GM19238 (cell line): ENCODE results near the gene FUT7.
"Not testable (repeated sequence)": the region's sequence is repeated elsewhere in the genome, so short reads cannot be mapped to it uniquely, and the experiment has no call there.

ENCODE experiments used
- DNase-seq: peaks from one replicate; pipeline ENCODE4 v3.0.0; 2011; ENCODE audit warnings: low spot score; ENCODE audit not compliant: insufficient read length

The FUT7 gene

DNA sequence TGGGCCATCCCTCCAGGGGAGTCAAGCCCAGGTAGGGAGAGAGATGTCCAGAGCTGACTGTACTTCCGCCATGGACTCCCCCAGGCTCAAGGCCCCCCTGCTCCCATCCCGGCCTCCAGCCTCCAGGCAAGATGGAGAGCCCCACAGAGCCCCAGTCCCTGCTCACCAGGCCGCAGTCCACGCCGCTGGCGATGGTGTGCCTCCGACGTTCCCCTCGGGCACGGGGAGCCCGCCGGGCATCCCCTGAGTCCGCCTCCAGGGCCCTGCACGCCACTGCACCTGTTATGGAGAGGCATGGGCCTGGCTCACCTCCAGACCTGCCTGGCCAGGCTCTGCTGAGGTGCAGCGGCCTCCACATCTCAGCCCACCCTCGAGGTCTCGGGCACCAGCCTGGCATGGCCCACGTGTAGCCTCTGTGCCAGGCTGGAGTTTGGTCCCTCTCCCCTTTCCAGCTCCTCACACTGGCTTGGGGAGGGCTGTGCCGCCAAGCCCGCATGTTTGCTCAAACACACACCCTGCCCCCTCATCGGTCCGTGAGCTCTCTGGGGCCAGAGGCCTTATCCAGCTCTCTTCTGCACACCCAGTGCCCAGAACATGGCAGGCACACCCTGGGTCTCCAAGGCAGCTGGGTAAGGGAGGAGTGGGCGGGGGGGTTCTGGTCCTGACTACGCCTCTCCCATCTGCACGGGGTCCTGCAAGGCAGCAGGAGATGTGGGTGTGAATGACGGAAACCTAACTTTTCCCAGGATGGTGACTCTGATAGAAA, 34.4 kb upstream of the FUT7 start:
- no peak for DNase-seq

DNA sequence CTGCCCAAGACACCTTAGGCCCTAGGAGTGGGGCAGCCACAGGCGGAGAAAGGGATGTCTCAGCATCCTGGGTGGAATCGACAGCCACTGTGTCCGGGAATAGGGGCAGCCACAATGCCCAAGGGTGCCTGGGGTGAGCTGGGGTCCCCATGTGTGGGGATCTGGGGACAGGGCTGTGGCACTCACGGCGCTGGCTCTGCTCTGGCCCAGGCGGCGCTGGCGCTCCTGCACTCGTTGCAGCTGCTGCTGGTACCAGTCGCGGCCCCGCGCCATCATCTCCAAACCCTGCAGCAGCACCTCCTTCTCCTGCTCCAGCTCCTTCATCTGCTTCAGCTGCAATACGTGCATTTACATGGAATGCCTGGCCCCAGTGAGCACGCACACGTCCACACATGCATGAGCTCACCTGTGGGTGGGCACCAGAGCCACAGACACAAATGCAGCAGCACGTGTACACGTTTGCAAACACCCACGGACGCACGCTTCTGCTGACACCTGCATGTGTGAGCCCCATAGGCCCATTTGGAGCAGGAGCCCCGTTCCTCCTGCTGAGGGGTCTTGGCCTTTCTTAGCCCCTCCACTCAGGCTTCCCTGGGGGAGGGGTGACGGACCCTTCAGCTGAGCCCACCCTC, 33.6 kb upstream of the FUT7 start:
- DNase-seq: no peak

DNA sequence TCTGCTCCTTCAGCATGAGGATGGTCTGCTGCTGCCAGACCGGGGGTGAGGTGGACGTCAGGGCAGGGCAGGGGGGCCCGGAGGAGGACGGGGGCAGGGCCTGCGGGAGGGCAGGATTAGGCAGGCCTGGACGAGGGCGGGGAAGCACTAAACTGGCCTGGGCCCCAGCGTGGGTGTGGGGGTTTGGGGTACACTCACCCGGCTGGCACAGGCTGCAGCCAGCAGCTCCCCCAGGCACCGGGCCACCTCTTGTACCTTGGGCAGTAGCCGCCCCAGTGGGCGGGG, 32.9 kb upstream of the FUT7 start:
- DNase-seq: no peak

DNA sequence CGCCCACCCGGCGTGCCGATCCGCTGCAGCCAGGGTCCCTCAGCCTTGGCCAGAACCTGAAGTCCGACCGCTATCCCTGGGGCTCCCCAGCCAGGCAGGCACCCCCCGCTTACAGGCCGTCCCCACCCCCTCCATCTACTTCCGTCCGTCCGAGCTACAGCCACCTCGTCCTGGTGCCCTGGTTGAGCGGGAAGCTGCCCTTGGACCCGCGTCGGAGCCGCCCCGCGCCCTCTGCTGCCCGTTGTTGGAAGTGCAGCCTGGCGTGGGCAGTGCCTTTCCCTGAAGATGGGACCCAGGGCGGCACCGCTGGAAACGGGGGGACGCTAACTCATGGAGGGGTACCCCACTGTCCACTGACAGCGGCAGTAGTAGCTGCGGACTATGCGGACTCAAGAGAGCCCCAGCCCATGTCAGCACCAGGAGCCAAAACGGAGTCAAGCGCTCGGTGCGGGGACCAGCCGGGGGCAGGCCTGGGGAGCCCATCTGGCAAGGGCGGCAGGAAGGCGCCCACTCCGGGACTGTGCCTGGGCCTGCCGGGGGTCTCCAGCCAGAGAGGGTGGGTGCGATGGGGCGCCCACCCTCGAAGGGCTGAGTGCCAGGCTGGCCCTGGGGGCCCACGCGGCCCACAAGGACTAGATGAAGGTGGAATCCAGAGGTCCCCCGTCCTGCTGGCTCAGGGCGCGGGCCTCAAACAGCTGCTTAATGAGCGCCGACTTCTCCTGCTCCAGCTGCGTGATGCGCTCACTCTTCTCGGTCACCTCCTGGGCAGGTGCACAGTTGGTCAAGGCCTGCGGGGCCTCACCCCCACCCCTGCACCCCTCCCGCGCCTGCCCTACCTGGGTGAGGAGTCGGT, 32.4 kb upstream of the FUT7 start:
- DNase-seq: no peak

- no peak for DNase-seq
Observed at GRCh38 chr9:137063311-137064026, 31.6 kb upstream of the FUT7 start.

- not testable (repeated sequence) for DNase-seq
Observed at GRCh38 chr9:137062798-137063197, 30.9 kb upstream of the FUT7 start.

- DNase-seq: no peak
Observed at GRCh38 chr9:137062384-137062783, 30.5 kb upstream of the FUT7 start.

DNA sequence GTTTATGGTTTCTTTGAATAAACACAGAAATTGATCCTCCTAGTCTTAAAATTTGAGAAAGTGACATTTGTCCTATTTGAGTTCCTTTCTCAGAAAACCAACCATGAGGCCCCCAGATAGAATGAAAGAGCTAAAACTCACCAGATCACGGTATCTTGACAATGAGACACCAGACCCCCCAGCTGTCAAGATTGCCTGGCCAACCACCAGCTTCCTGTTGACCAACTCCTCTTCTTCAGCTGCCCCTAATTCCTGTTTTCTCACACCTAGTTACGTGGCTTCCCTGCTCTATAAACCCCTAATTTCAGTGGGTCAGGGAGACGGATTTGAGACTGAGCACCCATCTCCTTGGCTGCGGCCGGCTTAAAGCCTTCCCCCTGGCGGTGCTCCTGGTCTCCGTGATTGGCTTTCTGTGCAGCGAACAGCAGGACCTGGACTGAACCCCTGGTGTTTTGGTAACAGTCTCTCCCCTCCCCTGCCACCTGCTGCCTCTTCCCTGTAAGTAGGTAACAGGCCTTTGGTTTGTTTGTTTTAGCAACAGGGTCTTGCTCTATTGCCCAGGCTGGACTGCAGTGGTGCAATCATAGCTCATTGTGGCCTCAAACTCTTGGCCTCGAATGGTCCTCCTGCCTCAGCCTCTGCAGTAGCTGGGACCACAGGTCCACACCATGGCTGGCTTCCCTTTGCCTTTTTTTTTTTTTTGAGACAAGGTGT, 26.8 kb upstream of the FUT7 start:
- no peak for DNase-seq

- no peak for DNase-seq
Observed at GRCh38 chr9:137057545-137057944, 25.7 kb upstream of the FUT7 start.

DNA sequence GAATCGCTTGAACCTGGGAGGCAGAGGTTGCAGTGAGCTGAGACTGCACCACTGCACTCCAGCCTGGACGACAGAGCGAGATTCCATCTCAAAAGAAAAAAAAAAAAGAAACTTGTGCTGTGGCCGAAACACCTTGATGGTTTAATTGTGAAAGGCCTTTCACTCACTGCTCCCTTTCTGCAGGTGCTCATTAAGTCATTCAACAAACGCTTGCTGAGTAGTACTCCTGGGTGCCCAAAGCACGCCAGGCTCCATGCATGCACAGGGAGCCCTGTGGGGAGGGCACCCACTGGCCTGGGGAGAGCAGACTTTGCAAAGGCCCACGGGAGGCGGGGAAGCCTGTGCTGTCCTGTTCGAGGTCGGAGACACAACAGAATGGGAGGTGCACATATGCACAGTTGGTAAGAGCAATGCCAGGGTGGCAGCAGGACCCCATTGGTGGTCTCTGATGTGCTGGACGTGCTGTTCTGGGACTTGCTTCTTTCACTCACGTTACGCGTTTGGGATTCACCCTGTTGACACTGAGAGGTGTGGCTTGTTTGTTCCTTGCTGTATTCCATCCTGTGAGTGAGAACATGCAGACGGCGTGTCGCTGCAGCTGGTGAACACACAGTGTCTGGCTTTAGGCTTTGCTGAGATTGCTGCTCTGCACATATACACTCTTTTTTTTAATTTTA, 25.0 kb upstream of the FUT7 start:
- no peak for DNase-seq

GRCh38 chr9:137055385-137056364, 23.8 kb upstream of the FUT7 start:
- no peak for DNase-seq

GRCh38 chr9:137054932-137055384, 23.1 kb upstream of the FUT7 start:
- DNase-seq: no peak

GRCh38 chr9:137053944-137054931, 22.4 kb upstream of the FUT7 start, which contains the start of gene ENTPD2:
TSS of gene ENTPD2 (minus strand) at chr9:137054061. CDS start at chr9:137053997, 64 bp downstream.
- no peak for DNase-seq

GRCh38 chr9:137052998-137053943, 21.4 kb upstream of the FUT7 start:
- no peak for DNase-seq

DNA sequence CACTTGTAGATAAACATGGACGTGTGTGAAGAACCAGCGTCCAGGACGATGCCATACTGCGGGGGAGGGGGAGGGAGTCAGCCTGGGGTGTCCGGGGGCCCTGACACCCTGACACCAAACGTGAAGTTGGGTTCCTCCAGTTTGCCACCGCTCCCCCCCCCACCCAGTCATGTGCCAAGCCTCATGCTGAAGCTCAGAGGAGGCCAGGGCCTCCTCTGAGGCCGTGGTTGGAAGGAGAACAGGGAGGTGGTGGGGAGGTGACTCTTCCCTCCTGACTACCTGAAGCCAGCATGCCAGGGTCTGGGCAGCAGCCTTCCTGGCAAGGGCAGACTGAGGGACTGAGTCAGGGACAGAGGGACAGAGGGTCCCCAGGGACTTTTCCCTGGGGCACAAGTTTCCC, 20.4 kb upstream of the FUT7 start:
- DNase-seq: no peak

GRCh38 chr9:137051145-137051724, 19.3 kb upstream of the FUT7 start:
- no peak for DNase-seq
